Fibroblast of villous mesenchyme (primary cell): ENCODE measurements around the gene HBG2. TPM values are rescaled to one million over a fixed set of nuclear protein-coding genes. Genes with fewer than 3 reads are reported as not detected.
A peak's percentile ranks its signal among the peaks of the same experiment; 100 is the strongest.
"Not testable (repeated sequence)": the region's sequence is repeated elsewhere in the genome, so short reads cannot be mapped to it uniquely, and the experiment has no call there.

Experiments
- DNase-seq: peaks from one replicate; pipeline ENCODE4 v3.0.0-alpha.2; 2010; ENCODE audit warnings: low read depth
- H3K4me3 ChIP-seq: 2 replicates; pipeline ENCODE4 v1.5.1; 2011; ENCODE audit warnings: low read depth, mild to moderate bottlenecking, low read length
- CTCF ChIP-seq: IDR thresholded peaks from 2 replicates; pipeline ENCODE4 v1.5.1; 2012; ENCODE audit warnings: low read depth, mild to moderate bottlenecking, low read length; ENCODE audit not compliant: insufficient read depth
- total RNA-seq: library from RNA; depleted of rRNA; stranded (reverse); fragments of >200 nt; gene quantifications from 2 replicates; pipeline ENCODE4 v1.2.3, GENCODE V29; 2012

HBG2 gene
- total RNA-seq, 1 donor = not detected

DNA sequence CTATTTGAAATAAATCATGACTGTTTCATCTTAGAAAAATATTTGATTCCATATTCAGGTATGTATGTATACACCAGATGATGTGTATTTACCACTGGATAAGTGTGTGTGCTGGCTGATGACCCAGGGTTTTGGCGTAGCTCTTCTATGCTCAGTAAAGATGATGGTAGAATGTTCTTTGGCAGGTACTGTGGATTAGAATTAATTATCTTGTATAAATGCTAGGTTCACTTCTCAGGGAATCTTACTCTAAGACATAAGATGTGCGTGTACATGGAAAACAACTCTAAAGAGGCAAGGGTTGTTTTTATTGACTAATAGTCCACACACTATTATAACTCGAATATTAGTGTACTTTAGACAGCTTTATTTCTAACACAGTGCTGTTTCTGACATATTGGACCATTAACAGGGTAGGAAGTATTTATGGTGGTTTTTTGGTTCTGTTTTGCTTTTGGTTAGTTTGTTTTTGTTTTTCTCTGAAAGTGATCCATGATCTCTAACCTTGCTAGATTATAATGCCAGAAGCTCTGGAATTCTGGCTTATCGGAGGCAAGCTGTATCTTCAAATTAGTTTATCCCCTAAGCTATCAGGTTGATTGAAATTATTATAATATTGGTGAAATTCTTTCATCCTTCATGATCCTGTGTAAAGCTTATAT, 3.9 kb downstream of the HBG2 start:
- DNase-seq = no peak
- TF ChIP-seq CTCF = no peak
- H3K4me3 ChIP-seq = no peak overlapping the region

DNA sequence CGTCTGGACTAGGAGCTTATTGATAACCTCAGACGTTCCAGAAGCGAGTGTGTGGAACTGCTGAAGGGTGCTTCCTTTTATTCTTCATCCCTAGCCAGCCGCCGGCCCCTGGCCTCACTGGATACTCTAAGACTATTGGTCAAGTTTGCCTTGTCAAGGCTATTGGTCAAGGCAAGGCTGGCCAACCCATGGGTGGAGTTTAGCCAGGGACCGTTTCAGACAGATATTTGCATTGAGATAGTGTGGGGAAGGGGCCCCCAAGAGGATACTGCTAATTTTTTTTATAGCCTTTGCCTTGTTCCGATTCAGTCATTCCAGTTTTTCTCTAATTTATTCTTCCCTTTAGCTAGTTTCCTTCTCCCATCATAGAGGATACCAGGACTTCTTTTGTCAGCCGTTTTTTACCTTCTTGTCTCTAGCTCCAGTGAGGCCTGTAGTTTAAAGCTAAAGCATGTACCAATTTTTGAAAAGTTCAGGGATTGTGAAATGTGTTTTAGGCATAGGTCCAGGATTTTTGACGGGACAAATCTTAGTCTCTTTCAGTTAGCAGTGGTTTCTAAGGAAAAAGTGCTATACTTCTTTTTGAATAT, 4.7 kb downstream of the HBG2 start, which contains the start of gene HBG1:
TSS of gene HBG1 (minus strand) at position 51 of the 590 bp plus-strand sequence. CDS start 53 bp downstream, outside the sequence.
- peak; percentile 8 for DNase-seq
- H3K4me3 ChIP-seq = not testable (repeated sequence)

- DNase-seq, H3K4me3 ChIP-seq: not testable (repeated sequence)
Measured at GRCh38 chr11:5248498-5248897, 6.1 kb downstream of the HBG2 start.

DNA sequence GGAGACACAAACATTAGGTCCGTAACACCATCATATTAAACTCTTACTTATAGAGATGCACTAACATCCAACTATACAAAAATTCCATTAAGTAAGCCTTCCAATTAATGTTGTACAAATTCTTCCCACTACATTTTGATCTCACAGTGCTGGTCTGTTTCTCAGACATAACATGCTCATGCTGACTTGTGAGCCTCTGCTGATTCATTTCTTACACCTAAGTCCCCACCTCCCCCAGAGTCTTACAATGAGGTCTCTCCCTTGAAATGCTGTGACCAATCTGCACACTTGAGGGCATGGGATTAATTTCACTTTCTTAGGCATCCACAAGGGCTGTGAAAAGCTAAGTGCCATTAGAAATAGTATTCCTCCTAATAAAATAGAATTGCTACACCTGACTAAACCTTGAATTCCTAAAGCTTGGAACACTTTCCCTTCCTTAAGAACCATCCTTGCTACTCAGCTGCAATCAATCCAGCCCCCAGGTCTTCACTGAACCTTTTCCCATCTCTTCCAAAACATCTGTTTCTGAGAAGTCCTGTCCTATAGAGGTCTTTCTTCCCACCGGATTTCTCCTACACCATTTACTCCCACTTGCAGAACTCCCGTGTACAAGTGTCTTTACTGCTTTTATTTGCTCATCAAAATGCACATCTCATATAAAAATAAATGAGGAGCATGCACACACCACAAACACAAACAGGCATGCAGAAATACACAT, 6.9 kb downstream of the HBG2 start:
- no peak for DNase-seq
- H3K4me3 ChIP-seq = no peak overlapping the region
- no peak for TF ChIP-seq CTCF

DNA sequence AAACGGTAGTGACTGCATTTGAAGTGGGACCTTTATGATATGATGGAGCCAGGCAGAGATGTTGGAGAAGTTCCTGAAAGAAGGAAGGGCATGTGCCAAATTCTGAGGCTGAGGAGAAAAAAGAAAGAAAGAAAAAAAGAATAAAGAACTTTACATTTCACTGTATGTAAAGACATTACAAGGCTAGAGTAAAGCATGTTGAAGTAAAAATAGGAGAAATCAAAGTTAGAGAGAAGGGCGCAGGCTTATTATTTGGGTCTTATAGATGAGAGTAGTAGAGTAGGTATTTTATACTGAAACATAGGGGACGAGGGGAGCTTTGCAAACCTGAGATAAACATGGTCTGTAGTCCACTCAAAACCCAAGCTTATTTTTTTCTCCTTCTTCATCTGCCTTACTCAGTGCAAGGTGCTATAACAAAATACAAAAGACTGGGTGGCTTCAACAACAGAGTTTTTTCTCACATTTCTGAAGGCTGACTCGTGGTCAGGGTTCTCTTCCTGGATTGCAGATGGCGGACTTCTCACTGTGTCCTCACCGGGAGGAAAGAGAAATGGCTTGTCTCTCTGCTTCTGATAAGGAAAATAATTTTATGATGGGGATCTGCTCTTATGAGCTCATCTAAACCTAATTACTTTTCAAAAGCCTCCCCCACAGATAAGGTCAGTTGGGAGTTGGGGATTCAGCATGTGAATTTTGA, 7.7 kb downstream of the HBG2 start:
- DNase-seq = no peak
- H3K4me3 ChIP-seq = no peak overlapping the region
- TF ChIP-seq CTCF = no peak

DNA sequence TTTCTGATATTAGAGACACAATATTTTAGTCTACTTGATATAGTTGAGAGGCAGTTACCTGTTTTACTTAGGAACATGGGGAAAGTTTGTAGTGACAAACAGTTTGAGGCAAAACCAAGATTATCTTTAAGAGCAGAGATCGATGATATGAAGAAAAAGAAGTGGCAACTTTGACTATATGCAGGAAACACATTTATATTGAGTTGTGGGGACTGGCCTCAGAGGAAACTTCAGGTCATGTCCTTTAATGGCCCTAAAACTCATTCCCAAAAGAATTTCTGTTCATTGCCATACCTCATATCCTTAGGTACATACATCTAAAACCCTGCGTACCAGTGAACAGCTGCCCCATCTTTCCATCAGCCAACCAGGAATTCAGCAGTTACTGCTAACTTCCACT, 9.4 kb downstream of the HBG2 start:
- no peak for DNase-seq
- no peak overlapping the region for H3K4me3 ChIP-seq
- no peak for TF ChIP-seq CTCF

GRCh38 chr11:5243816-5244180, 10.8 kb downstream of the HBG2 start:
- no peak for TF ChIP-seq CTCF
- no peak for DNase-seq
- no peak overlapping the region for H3K4me3 ChIP-seq
